Activated CD4-positive, alpha-beta T cell treated with anti-CD3 and anti-CD28 coated beads, Interleukin-2, amount 10 ng/mL, durations not matched to agents 7 days and 5 days (primary cell): ENCODE data around the gene NLRX1. TPM values are rescaled to one million over a fixed set of nuclear protein-coding genes. Genes with fewer than 3 reads are reported as not detected.
"Not testable (repeated sequence)": the region's sequence is repeated elsewhere in the genome, so short reads cannot be mapped to it uniquely, and the experiment has no call there.

Source experiments
- CTCF ChIA-PET: fragments of 350-600 bp; sonication (Branson Sonifier 250); formaldehyde crosslinking; loops from one replicate; lab custom pipeline; 2021; ENCODE audit warnings: antibody characterized with exemption; lab: Charles Lee
- POLR2A ChIA-PET: fragments of 350-600 bp; sonication (Branson Sonifier 250); formaldehyde crosslinking; loops from one replicate; lab custom pipeline; 2021; ENCODE audit warnings: antibody characterized with exemption; lab: Charles Lee
- DNase-seq: peaks from one replicate; pipeline ENCODE4 v3.0.0-alpha.2; 2020
- H3K27ac Mint-ChIP-seq: one replicate; pipeline ENCODE4 v1.8.0; 2021; ENCODE audit warnings: mild to moderate bottlenecking, moderate library complexity, mixed read lengths
- H3K27me3 Mint-ChIP-seq: one replicate; pipeline ENCODE4 v1.8.0; 2021; ENCODE audit warnings: mixed read lengths
- H3K36me3 Mint-ChIP-seq: one replicate; pipeline ENCODE4 v1.8.0; 2021; ENCODE audit warnings: low read depth, mixed read lengths
- H3K4me1 Mint-ChIP-seq: one replicate; pipeline ENCODE4 v1.8.0; 2021; ENCODE audit warnings: mixed read lengths
- H3K4me3 Mint-ChIP-seq: one replicate; pipeline ENCODE4 v1.8.0; 2021; ENCODE audit warnings: mild to moderate bottlenecking, moderate library complexity, mixed read lengths
- H3K9me3 Mint-ChIP-seq: one replicate; pipeline ENCODE4 v1.8.0; 2021; ENCODE audit warnings: mixed read lengths
- total RNA-seq, 2 experiments: library from RNA; stranded (reverse); gene quantifications; one replicate each; pipeline ENCODE4 v1.2.3, GENCODE V29; 2021

The NLRX1 gene
- total RNA-seq, 2 experiments from 2014 or later: 24.2 to 28.5 TPM

GRCh38 chr11:119179342-119179741, 10.8 kb downstream of the NLRX1 start:
- ChIA-PET POLR2A (no interaction called here), CTCF (interaction anchor here (1.0 to 1.6 kb wide), 3 partner anchors 10 to 142 kb away, joined by 3 to 5 read pairs (median 4); no protein-coding TSS in a partner anchor)
- no peaks in the 10 kb centered on the region for H3K9me3 Mint-ChIP-seq
- peaks cover 22% of the 10 kb centered on the region for H3K4me1 Mint-ChIP-seq
- H3K27me3 Mint-ChIP-seq: no peaks in the 10 kb centered on the region
- no peak for DNase-seq
- H3K36me3 Mint-ChIP-seq: peaks cover 22% of the 10 kb centered on the region
- H3K27ac Mint-ChIP-seq: no peak overlapping the region
- H3K4me3 Mint-ChIP-seq: no peak overlapping the region

GRCh38 chr11:119179983-119180382, 11.5 kb downstream of the NLRX1 start:
- DNase-seq: no peak
- Mint-ChIP-seq H3K4me3 (no peak overlapping the region), H3K36me3 (peaks cover 22% of the 10 kb centered on the region), H3K9me3 (no peaks in the 10 kb centered on the region), H3K27ac (no peak overlapping the region), H3K27me3 (no peaks in the 10 kb centered on the region), H3K4me1 (peaks cover 22% of the 10 kb centered on the region)
- CTCF ChIA-PET: interaction anchor here (1.0 to 1.6 kb wide), 2 partner anchors 11 to 142 kb away, joined by 4 to 5 read pairs; no protein-coding TSS in a partner anchor
- POLR2A ChIA-PET: no interaction called here

- no peak overlapping the region for H3K27ac Mint-ChIP-seq
- H3K4me1 Mint-ChIP-seq: peaks cover 16% of the 10 kb centered on the region
- CTCF ChIA-PET: interaction anchor here (0.7 to 1.7 kb wide), 6 partner anchors 11 to 48 kb away, joined by 3 to 7 read pairs (median 4); partner anchors contain the start of gene CBL
- POLR2A ChIA-PET: no interaction called here
- no peak for DNase-seq
- peaks cover 18% of the 10 kb centered on the region for H3K36me3 Mint-ChIP-seq
- H3K4me3 Mint-ChIP-seq: no peak overlapping the region
- no peaks in the 10 kb centered on the region for H3K27me3 Mint-ChIP-seq
- no peaks in the 10 kb centered on the region for H3K9me3 Mint-ChIP-seq
These were observed 12.5 kb downstream of the NLRX1 start for GRCh38 chr11:119180729-119181676.

GRCh38 chr11:119181677-119182412, 13.3 kb downstream of the NLRX1 start:
- CTCF ChIA-PET: interaction anchor here (0.7 to 1.7 kb wide), 6 partner anchors 10 to 47 kb away, joined by 3 to 7 read pairs (median 4); partner anchors contain the start of gene CBL
- POLR2A ChIA-PET: no interaction called here
- DNase-seq: no peak
- Mint-ChIP-seq H3K9me3 (no peaks in the 10 kb centered on the region), H3K27me3 (no peaks in the 10 kb centered on the region), H3K27ac (no peak overlapping the region), H3K36me3 (peaks cover 18% of the 10 kb centered on the region), H3K4me3 (no peak overlapping the region), H3K4me1 (peaks cover 16% of the 10 kb centered on the region)

GRCh38 chr11:119184399-119184798, 15.9 kb downstream of the NLRX1 start:
- H3K9me3 Mint-ChIP-seq, POLR2A ChIA-PET, H3K27me3 Mint-ChIP-seq, H3K27ac Mint-ChIP-seq, H3K4me3 Mint-ChIP-seq, DNase-seq, H3K4me1 Mint-ChIP-seq: not testable (repeated sequence)
- CTCF ChIA-PET: interaction anchor here (0.6 to 2.3 kb wide), 2 partner anchors 15 to 42 kb away, joined by 3 to 6 read pairs; no protein-coding TSS in a partner anchor
- H3K36me3 Mint-ChIP-seq: peaks cover 12% of the 10 kb centered on the region

- Mint-ChIP-seq H3K4me3 (no peak overlapping the region), H3K27ac (no peak overlapping the region), H3K9me3 (no peaks in the 10 kb centered on the region), H3K27me3 (no peaks in the 10 kb centered on the region), H3K36me3 (peaks cover 6% of the 10 kb centered on the region), H3K4me1 (no peaks in the 10 kb centered on the region)
- ChIA-PET CTCF (interaction anchor here (0.6 to 2.3 kb wide), 2 partner anchors 17 to 292 kb away, joined by 3 to 6 read pairs; no protein-coding TSS in a partner anchor), POLR2A (no interaction called here)
- DNase-seq: no peak
These were observed 17.6 kb downstream of the NLRX1 start for GRCh38 chr11:119185981-119186634.

- no peak overlapping the region for H3K27ac Mint-ChIP-seq
- H3K27me3 Mint-ChIP-seq: no peaks in the 10 kb centered on the region
- POLR2A ChIA-PET: no interaction called here
- CTCF ChIA-PET: interaction anchor here (0.6 kb wide), 1 partner anchor 293 kb away, joined by 3 read pairs; no protein-coding TSS in a partner anchor
- no peak overlapping the region for H3K4me3 Mint-ChIP-seq
- H3K9me3 Mint-ChIP-seq: no peaks in the 10 kb centered on the region
- H3K36me3 Mint-ChIP-seq: peaks cover 5% of the 10 kb centered on the region
- DNase-seq: no peak
- H3K4me1 Mint-ChIP-seq: no peaks in the 10 kb centered on the region
These were observed 18.8 kb downstream of the NLRX1 start for GRCh38 chr11:119187123-119187892.

- no peaks in the 10 kb centered on the region for H3K4me1 Mint-ChIP-seq
- H3K4me3 Mint-ChIP-seq: no peak overlapping the region
- DNase-seq: no peak
- ChIA-PET CTCF (interaction anchor here (1.3 kb wide), 1 partner anchor 10 kb away, joined by 3 read pairs; no protein-coding TSS in a partner anchor), POLR2A (no interaction called here)
- H3K36me3 Mint-ChIP-seq: peaks cover under 1% of the 10 kb centered on the region
- no peak overlapping the region for H3K27ac Mint-ChIP-seq
- no peaks in the 10 kb centered on the region for H3K9me3 Mint-ChIP-seq
- H3K27me3 Mint-ChIP-seq: no peaks in the 10 kb centered on the region
These were observed 19.5 kb downstream of the NLRX1 start for GRCh38 chr11:119188067-119188466.

- CTCF ChIA-PET: interaction anchor here (1.3 kb wide), 1 partner anchor 10 kb away, joined by 3 read pairs; no protein-coding TSS in a partner anchor
- H3K27ac Mint-ChIP-seq: no peak overlapping the region
These were observed 20.4 kb downstream of the NLRX1 start for GRCh38 chr11:119188887-119189286.

GRCh38 chr11:119189393-119189792, 20.9 kb downstream of the NLRX1 start:
- ChIA-PET POLR2A (no interaction called here), CTCF (interaction anchor here (1.3 kb wide), 1 partner anchor 11 kb away, joined by 3 read pairs; no protein-coding TSS in a partner anchor)
- Mint-ChIP-seq H3K27ac (no peak overlapping the region), H3K27me3 (no peaks in the 10 kb centered on the region), H3K36me3 (no peaks in the 10 kb centered on the region), H3K9me3 (no peaks in the 10 kb centered on the region), H3K4me3 (no peak overlapping the region), H3K4me1 (no peaks in the 10 kb centered on the region)
- DNase-seq: no peak

More at GRCh38 chr11:119188887-119189286, 20.4 kb downstream of the NLRX1 start:
- Mint-ChIP-seq H3K27me3 (no peaks in the 10 kb centered on the region), H3K4me1 (no peaks in the 10 kb centered on the region), H3K9me3 (no peaks in the 10 kb centered on the region), H3K4me3 (no peak overlapping the region), H3K36me3 (no peaks in the 10 kb centered on the region)
- no peak for DNase-seq
- POLR2A ChIA-PET: no interaction called here

GRCh38 chr11:119190531-119190930, 22.0 kb downstream of the NLRX1 start:
- Mint-ChIP-seq H3K4me1 (no peaks in the 10 kb centered on the region), H3K27me3 (no peaks in the 10 kb centered on the region), H3K27ac (no peak overlapping the region), H3K4me3 (no peak overlapping the region), H3K9me3 (no peaks in the 10 kb centered on the region), H3K36me3 (no peaks in the 10 kb centered on the region)
- DNase-seq: no peak
- ChIA-PET POLR2A (no interaction called here), CTCF (interaction anchor here (0.6 to 1.3 kb wide), 3 partner anchors 15 to 228 kb away, joined by 3 to 4 read pairs (median 3); partner anchors contain the start of gene CBL)
